ENCODE data around the gene ABCA2.

GRCh38 chr9:137001857-137002645, 26.0 kb downstream of the ABCA2 start:
- TF ChIP-seq CTCF (IDR thresholded peaks at IDR 0.05), result no peak
- no peak for TF ChIP-seq POLR2AphosphoS5 (IDR thresholded peaks at IDR 0.05)
- no peak for TF ChIP-seq POLR2A (IDR thresholded peaks at IDR 0.05)
